Iris pigment epithelial cell (primary cell): Measurements from ENCODE around the gene HCRT.
"Not testable (repeated sequence)": the region's sequence is repeated elsewhere in the genome, so short reads cannot be mapped to it uniquely, and the experiment has no call there.

Source experiments
- DNase-seq: peaks from one replicate; pipeline ENCODE4 v3.0.0-alpha.2; 2011; ENCODE audit warnings: low read depth

Gene HCRT

GRCh38 chr17:42179911-42180410 is 5.3 kb downstream of the HCRT start:
- DNase-seq = peak; percentile 23

- no peak for DNase-seq
Observed at GRCh38 chr17:42179335-42179734, 5.9 kb downstream of the HCRT start.

DNA sequence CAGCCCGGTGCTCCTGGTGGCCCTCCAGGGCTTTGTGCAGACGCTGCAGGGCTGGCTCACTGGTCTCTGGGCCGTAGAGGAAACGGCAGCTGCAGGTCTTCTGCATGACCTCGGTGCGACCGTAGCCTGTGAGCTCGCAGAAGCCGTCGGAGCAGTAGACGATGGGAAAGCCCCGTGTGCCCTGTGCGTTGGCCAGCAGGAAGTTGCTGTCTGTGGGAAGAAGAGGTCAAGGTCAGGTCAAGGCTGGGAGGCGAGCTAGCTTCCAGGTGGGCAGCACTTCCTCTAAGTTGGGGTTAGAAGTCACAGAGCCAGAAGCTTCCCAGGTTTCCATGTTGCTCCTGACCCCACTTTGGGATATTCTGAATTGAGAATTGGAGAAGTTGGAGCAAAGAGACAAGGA is 6.4 kb downstream of the HCRT start:
- DNase-seq = no peak

- DNase-seq = no peak
Observed at GRCh38 chr17:42177684-42178083, 7.6 kb downstream of the HCRT start.

GRCh38 chr17:42174126-42174783 is 11.0 kb downstream of the HCRT start:
- no peak for DNase-seq

DNA sequence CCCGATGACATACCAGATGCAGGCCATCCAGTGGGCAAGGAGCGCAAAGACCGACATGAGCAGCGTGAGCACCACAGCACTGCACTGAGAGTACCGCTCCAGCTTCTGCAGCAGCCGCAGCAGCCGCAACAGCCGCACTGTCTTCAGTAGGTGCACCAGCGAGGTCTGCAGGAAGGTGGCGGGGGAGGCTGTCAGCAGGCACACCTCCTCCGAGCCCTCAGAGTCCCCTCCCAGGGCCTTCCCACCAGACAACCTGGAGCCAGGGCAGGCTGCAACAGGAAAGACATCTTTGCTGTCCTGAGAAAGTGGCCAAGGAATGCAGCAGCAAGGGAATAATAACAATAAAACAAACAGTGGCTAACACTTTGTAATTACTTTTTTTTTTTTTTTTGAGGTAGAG is 13.4 kb downstream of the HCRT start:
- DNase-seq = no peak

- DNase-seq = no peak
Observed at GRCh38 chr17:42169351-42169750, 15.9 kb downstream of the HCRT start.

DNA sequence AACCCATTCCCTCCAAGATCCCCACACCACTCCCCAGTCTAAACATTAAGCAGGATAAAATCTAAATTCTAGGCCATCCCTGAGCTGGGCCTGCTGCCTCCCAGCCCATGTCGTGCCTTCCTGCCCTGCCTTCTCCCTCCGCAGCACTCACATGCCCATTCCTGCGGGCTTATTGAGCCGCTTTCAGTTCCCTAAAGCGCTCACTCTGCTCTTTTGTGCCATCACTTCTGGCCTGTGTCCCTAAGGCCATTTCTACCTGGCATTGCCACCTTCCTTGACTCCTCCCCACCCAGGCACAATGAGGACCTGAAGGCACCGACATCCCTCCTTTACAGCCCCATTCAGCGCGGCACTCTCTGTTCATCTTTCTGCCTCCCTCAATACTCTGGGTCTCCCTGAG is 17.4 kb downstream of the HCRT start:
- DNase-seq = no peak

GRCh38 chr17:42166196-42166763 is 19.0 kb downstream of the HCRT start:
- DNase-seq = no peak

- no peak for DNase-seq
Observed at GRCh38 chr17:42165751-42166150, 19.5 kb downstream of the HCRT start.

DNA sequence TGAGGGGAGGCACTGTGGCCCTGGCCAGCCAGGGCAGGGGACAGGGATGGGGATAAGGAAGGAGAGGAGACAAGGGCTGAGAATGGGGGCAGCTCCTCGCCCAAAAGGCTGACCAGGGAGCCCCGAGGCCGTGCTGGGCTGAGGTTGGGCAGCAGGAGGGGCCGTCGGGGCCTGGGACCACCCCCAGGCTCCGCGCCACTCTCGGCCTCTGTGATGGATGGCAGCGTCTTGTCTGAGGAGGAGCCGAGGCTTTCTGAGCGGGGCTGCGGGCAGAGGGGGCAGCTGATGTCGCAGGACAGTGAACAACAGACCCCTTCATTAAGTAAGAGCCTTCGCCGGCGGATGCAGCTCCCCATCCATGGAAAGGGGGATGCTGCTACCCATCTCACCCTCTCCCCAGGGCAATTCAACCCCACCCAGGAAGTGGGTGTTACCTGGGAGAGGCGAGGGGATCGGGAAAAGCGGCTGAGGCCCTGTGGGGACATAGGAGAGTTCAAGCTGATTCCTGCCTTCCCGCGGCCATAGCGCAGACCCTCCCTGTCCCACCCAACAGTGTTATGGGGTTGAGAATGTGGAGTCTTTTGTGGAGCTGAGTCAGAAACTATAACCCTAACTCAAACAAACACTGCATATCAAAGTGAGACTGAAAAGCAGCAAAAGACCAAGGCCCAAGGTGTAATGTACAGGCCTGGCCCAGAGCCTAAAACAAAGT is 21.4 kb downstream of the HCRT start:
- DNase-seq = no peak

DNA sequence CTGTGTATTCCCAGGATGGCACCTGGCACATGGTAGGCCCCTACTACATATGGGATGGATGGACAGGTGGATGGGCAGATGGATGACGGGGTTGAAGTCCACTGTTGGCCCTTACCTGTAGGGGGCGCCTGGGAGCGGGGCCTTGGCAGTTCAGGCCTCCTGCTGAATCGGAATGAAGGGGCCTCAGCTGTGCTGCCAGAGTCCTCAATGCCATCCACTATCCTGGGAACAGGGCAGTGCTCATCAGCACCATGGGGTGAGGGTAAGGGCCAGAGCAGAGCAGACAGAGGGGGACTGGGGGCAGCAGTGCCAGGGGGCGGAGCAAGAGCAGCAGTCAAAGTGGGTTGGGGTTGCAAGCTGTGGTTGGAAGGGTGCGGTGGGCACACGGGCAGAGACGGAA is 22.1 kb downstream of the HCRT start:
- DNase-seq = no peak

GRCh38 chr17:42160531-42160910 is 24.7 kb downstream of the HCRT start:
- no peak for DNase-seq

GRCh38 chr17:42159796-42160530 is 25.3 kb downstream of the HCRT start:
- DNase-seq = no peak

DNA sequence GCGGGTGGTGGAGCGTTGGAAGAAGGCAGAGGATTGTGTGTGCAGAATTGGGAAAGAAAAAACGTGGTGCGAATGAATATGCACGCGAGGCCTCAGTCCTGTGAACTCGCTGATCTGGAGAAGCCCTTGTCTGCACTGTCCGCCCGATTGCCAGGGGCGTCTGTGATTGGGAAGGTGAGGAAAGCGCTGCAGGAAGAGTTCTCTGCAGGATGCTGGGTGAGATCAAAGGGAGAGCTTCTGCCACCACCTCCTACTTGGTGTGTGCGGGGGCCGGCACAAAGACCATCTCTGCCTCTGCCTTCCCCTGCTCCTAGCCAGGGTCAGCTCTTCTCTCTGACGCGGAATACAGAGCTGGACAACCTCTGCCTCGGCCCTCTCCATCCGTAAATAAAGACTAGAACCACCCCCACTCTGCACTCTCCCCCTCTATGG is 29.6 kb downstream of the HCRT start:
- no peak for DNase-seq

DNA sequence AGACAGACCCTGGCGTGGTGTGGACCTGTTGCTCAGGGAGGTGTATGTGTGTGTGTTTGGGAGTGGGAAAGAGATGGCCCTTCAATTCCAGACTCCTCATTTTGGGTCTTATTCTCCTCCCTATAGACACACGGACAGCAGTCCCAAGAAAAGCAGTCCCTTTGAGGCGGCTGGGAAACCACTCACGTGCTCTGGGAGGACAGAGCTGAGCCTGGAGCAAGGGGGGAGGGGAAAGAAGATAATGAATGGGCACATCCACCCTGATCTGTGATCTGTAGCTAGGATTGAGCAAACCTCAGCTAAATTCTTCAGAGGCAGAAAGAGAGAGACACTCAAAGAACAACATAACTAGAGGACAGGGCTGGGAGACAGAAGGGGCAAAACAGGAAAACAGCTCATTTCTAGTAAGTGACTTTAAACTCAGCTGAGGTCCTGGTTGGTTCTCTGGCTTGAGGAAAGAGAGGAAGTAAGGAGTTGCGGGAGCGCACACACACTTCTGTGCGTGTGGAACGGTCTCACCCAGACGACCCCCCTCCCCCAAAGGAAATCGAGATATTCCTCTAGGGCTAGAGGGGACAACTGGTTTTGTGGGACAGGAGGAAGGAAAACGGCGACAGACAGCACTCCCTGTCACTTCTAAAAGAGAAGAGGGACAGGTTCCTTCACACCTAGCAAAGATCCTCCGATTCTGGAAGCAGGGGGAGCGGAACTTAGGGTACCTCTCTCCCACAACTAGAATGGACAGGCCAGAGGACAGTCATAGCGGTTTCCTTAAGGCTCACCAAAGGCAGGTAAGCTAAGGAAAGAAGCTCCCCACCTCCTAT is 31.1 kb downstream of the HCRT start:
- peak; percentile 49 for DNase-seq

DNA sequence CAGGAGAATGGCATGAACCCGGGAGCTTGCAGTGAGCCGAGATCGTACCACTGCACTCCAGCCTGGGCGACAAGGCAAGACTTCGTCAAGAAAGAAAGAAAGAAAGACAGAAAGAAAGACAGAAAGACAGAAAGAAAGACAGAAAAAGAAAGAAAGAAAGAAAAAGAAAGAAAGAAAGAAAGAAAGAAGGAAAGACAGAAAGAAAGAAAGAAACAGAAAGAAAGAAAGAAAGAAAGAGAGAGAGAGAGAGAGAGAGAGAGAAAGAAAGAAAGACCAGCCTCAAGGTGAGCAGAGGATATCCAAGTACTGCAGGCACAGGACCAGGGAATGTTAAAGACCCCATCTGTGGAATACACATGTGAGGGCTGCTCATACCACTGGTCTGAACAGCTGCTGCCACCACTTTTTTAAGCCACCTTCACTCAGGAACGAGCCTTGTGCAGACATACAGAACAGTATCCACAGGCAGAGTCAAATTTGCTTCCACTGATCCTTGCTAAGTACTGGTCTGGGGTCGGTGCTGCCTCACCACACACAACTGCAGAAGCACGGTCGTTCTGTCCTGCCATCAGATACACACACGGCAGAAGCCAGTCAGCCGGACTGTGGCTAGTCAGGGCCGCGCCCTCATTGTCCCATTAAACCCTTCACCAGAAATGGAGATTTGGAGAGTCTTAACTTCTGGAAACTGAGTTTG is 38.2 kb downstream of the HCRT start:
- DNase-seq = no peak

- DNase-seq = not testable (repeated sequence)
Observed at GRCh38 chr17:42143138-42143537, 42.1 kb downstream of the HCRT start.

DNA sequence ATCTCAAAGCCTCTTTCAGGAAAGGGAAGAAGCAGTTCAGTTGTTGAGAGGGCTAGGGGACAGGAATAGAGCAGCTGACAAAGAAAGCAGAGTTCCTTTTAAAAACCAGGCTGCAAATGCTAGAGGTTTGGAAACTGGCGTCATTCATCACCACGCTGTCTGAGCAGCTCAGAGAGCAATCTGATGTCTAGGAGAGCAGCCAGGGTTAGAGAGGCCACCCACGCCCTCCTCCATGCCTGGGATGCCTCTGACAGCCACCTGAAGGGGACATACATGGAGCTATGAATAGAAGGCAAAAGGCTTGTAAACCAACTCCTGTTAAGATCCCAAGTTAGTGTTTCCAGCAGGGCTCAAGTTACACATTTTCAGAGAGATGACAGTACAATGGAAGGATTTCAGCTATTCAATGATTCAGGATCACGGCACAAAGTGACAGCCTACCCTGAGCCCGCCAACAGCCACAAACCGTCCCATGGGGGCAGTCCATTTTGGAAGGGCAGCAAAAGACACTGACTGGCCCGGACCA is 42.8 kb downstream of the HCRT start:
- DNase-seq = peak; percentile 75

- no peak for DNase-seq
Observed at GRCh38 chr17:42141382-42141781, 43.9 kb downstream of the HCRT start.

- DNase-seq = not testable (repeated sequence)
Observed at GRCh38 chr17:42140690-42141089, 44.6 kb downstream of the HCRT start.
